NCI-H2081 (cell line): ENCODE measurements around the gene SLC6A7.

ENCODE experiments used
- DNase-seq, 2 experiments: peaks; one replicate each; lab custom pipeline; 2025; lab: John Stamatoyannopoulos, UW

Gene SLC6A7

GRCh38 chr5:150192462-150192861, 2.6 kb downstream of the SLC6A7 start:
- DNase-seq = no peak

- DNase-seq = no peak
Measured at GRCh38 chr5:150195736-150196485, 6.0 kb downstream of the SLC6A7 start.

- DNase-seq = no peak
Measured at GRCh38 chr5:150196514-150196913, 6.7 kb downstream of the SLC6A7 start.

- no peak for DNase-seq
Measured at GRCh38 chr5:150196986-150197385, 7.1 kb downstream of the SLC6A7 start.

GRCh38 chr5:150197476-150197875, 7.6 kb downstream of the SLC6A7 start:
- no peak for DNase-seq

- DNase-seq = no peak
Measured at GRCh38 chr5:150202501-150202900, 12.6 kb downstream of the SLC6A7 start.

GRCh38 chr5:150203832-150204589, 14.1 kb downstream of the SLC6A7 start:
- DNase-seq = no peak

- no peak for DNase-seq
Measured at GRCh38 chr5:150204590-150204960, 14.7 kb downstream of the SLC6A7 start.

GRCh38 chr5:150206098-150206778, 16.4 kb downstream of the SLC6A7 start:
- DNase-seq = no peak

- DNase-seq = no peak
Measured at GRCh38 chr5:150206779-150207115, 16.9 kb downstream of the SLC6A7 start.

- DNase-seq = no peak
Measured at GRCh38 chr5:150208187-150209098, 18.6 kb downstream of the SLC6A7 start.

- no peak for DNase-seq
Measured at GRCh38 chr5:150209099-150209635, 19.3 kb downstream of the SLC6A7 start.

GRCh38 chr5:150210644-150211043, 20.8 kb downstream of the SLC6A7 start:
- no peak for DNase-seq

- DNase-seq = no peak
Measured at GRCh38 chr5:150211156-150212030, 21.5 kb downstream of the SLC6A7 start.

- DNase-seq = no peak
Measured at GRCh38 chr5:150213530-150213929, 23.7 kb downstream of the SLC6A7 start.

- DNase-seq = no peak
Measured at GRCh38 chr5:150214289-150214688, 24.4 kb downstream of the SLC6A7 start.

GRCh38 chr5:150215979-150216944, 26.4 kb downstream of the SLC6A7 start:
- no peak for DNase-seq

GRCh38 chr5:150217038-150217437, 27.2 kb downstream of the SLC6A7 start:
- DNase-seq = peak; percentile 19 to 52
